ENCODE measurements around the gene OR51B4. TPM values are rescaled to one million over a fixed set of nuclear protein-coding genes. Genes with fewer than 3 reads are reported as not detected.

OR51B4 gene
- total RNA-seq, 2 donors from 2014 or later = not detected

- no peaks in the 10 kb centered on the region for H3K36me3 Mint-ChIP-seq (ENCODE audit: insufficient read depth in 2 of 2)
- no peaks in the 10 kb centered on the region for H3K27me3 Mint-ChIP-seq (ENCODE audit: low read depth)
- no peak overlapping the region for H3K27ac Mint-ChIP-seq
- H3K4me1 Mint-ChIP-seq (ENCODE audit: low read depth) = no peaks in the 10 kb centered on the region
- H3K4me3 Mint-ChIP-seq = no peak overlapping the region
- DNase-seq (no peak), ATAC-seq (replicated peaks in 1 of 2) (no peak)
- H3K9me3 Mint-ChIP-seq = no peaks in the 10 kb centered on the region
Observed at GRCh38 chr11:5288906-5289550, 12.7 kb downstream of the OR51B4 start.

GRCh38 chr11:5288108-5288905 lies 13.4 kb downstream of the OR51B4 start:
- H3K36me3 Mint-ChIP-seq (ENCODE audit: insufficient read depth in 2 of 2) = no peaks in the 10 kb centered on the region
- no peak overlapping the region for H3K27ac Mint-ChIP-seq
- no peaks in the 10 kb centered on the region for H3K27me3 Mint-ChIP-seq (ENCODE audit: low read depth)
- ATAC-seq (replicated peaks in 1 of 2) = no peak
- no peak overlapping the region for H3K4me3 Mint-ChIP-seq
- H3K4me1 Mint-ChIP-seq (ENCODE audit: low read depth) = no peaks in the 10 kb centered on the region
- DNase-seq = no peak
- H3K9me3 Mint-ChIP-seq = no peaks in the 10 kb centered on the region

GRCh38 chr11:5286901-5287300 lies 14.8 kb downstream of the OR51B4 start:
- ATAC-seq (replicated peaks in 1 of 2) (no peak), DNase-seq (no peak)
- Mint-ChIP-seq H3K36me3 (ENCODE audit: insufficient read depth in 2 of 2) (no peaks in the 10 kb centered on the region), H3K4me1 (ENCODE audit: low read depth) (no peaks in the 10 kb centered on the region), H3K27ac (no peak overlapping the region), H3K4me3 (no peak overlapping the region), H3K27me3 (ENCODE audit: low read depth) (no peaks in the 10 kb centered on the region), H3K9me3 (no peaks in the 10 kb centered on the region)

DNA sequence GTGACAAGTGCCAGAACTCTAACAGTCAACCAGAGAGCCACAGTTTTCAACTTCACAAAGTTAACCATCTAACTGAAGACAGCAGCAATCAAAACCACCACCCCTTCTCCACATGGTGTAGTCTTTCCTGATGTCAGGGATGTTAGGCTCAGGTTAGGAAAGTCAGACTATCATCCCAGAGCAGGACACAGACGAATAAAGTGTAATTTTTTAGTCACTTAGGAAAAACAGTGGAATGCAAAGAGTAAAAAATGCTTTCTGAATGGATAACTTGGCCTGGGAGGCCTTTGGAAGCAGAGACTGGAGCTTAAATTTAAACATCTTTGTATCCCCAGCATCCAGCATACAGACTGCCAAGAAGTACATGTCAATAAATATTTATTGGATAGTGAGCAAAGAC lies 15.4 kb downstream of the OR51B4 start:
- Mint-ChIP-seq H3K36me3 (ENCODE audit: insufficient read depth in 2 of 2) (no peaks in the 10 kb centered on the region), H3K9me3 (no peaks in the 10 kb centered on the region), H3K4me1 (ENCODE audit: low read depth) (no peaks in the 10 kb centered on the region), H3K4me3 (no peak overlapping the region), H3K27ac (no peak overlapping the region), H3K27me3 (ENCODE audit: low read depth) (no peaks in the 10 kb centered on the region)
- no peak for DNase-seq
- ATAC-seq (replicated peaks in 1 of 2) = no peak

DNA sequence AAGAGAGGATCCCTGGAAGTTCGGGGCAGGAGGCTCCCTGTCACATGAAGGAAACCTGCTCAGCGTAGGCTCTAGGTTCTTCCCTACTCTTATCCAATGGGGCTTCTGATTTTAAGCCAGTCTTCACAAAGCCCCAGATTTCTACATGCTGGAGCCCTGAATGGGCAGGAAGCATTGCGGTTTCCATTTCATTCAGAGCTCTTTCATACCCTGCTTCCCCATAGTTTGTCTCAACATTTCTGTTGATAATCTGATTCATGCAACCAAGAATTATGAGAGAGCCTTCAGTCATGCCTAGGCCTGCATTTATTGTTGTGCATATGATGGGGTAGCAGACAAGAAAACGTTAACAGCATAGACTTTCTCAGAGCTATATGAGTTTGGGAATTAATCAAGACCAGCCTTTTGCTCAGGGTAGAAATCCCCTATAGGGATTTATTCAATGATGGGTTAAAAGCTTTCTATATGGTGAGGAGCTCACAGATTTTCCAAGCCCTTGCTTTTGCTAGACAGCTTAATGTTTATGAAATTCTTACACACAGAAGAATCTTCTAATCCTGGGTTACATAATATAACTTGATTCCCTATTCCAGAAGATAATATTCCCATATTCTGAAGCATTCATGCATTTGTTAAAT lies 15.9 kb downstream of the OR51B4 start:
- no peak overlapping the region for H3K4me3 Mint-ChIP-seq
- no peaks in the 10 kb centered on the region for H3K27me3 Mint-ChIP-seq (ENCODE audit: low read depth)

DNA sequence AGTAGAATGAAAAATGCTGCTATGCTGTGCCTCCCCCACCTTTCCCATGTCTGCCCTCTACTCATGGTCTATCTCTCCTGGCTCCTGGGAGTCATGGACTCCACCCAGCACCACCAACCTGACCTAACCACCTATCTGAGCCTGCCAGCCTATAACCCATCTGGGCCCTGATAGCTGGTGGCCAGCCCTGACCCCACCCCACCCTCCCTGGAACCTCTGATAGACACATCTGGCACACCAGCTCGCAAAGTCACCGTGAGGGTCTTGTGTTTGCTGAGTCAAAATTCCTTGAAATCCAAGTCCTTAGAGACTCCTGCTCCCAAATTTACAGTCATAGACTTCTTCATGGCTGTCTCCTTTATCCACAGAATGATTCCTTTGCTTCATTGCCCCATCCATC lies 17.1 kb downstream of the OR51B4 start:
- ATAC-seq (replicated peaks in 1 of 2) = no peak
- Mint-ChIP-seq H3K4me1 (ENCODE audit: low read depth) (no peaks in the 10 kb centered on the region), H3K27me3 (ENCODE audit: low read depth) (no peaks in the 10 kb centered on the region), H3K4me3 (no peak overlapping the region), H3K27ac (no peak overlapping the region), H3K9me3 (no peaks in the 10 kb centered on the region), H3K36me3 (ENCODE audit: insufficient read depth in 2 of 2) (no peaks in the 10 kb centered on the region)
- DNase-seq = no peak

More for the DNA sequence above, 15.9 kb downstream of the OR51B4 start:
- DNase-seq (no peak), ATAC-seq (replicated peaks in 1 of 2) (no peak)
- no peaks in the 10 kb centered on the region for H3K36me3 Mint-ChIP-seq (ENCODE audit: insufficient read depth in 2 of 2)
- no peak overlapping the region for H3K27ac Mint-ChIP-seq
- no peaks in the 10 kb centered on the region for H3K9me3 Mint-ChIP-seq
- H3K4me1 Mint-ChIP-seq (ENCODE audit: low read depth) = no peaks in the 10 kb centered on the region

DNA sequence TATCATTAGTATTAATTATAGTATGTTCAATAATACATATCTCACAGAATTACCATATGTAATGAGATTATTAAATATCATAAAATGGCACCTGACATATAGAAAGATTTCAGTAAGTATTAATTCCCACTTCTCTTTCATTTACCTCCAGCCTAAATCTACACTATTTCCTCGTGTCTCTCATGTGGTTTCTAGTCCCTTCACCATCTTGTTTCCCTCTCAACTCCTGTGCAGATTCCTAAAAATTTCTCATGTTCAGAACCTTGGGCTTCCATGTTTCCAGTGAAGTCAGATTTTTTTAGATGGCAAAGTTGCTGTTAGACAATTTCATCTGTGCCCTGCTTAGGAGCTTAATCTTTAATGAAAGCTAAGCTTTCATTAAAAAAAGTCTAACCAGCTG lies 17.9 kb downstream of the OR51B4 start:
- Mint-ChIP-seq H3K27me3 (ENCODE audit: low read depth) (no peaks in the 10 kb centered on the region), H3K9me3 (no peaks in the 10 kb centered on the region), H3K27ac (no peak overlapping the region), H3K4me1 (ENCODE audit: low read depth) (no peaks in the 10 kb centered on the region), H3K36me3 (ENCODE audit: insufficient read depth in 2 of 2) (no peaks in the 10 kb centered on the region), H3K4me3 (no peak overlapping the region)
- DNase-seq (no peak), ATAC-seq (replicated peaks in 1 of 2) (no peak)

GRCh38 chr11:5283086-5283485 lies 18.7 kb downstream of the OR51B4 start:
- H3K4me1 Mint-ChIP-seq (ENCODE audit: low read depth) = no peaks in the 10 kb centered on the region
- no peak overlapping the region for H3K4me3 Mint-ChIP-seq
- DNase-seq (no peak), ATAC-seq (replicated peaks in 1 of 2) (no peak)
- H3K9me3 Mint-ChIP-seq = no peaks in the 10 kb centered on the region
- H3K36me3 Mint-ChIP-seq (ENCODE audit: insufficient read depth in 2 of 2) = no peaks in the 10 kb centered on the region
- H3K27ac Mint-ChIP-seq = no peak overlapping the region
- H3K27me3 Mint-ChIP-seq (ENCODE audit: low read depth) = no peaks in the 10 kb centered on the region

DNA sequence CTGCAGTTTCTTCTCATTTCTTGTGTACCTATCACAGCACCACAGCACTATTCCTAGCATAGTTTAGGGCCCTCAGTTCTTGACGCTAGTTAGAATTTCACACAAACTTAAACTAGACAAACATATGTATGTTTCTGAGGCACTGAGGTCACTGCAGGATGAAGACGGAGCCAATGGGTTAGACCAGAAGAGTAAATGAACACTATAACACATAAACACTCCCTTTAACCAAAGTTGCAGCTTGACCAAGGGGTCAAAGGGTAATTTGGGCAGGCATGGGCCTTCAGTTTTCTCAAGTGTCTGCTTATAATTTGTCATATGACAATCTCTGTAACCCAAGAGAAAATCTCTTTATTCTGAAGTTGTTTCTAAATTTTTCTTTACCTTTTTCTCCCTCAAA lies 19.1 kb downstream of the OR51B4 start:
- Mint-ChIP-seq H3K9me3 (no peaks in the 10 kb centered on the region), H3K27me3 (ENCODE audit: low read depth) (no peaks in the 10 kb centered on the region), H3K4me1 (ENCODE audit: low read depth) (no peaks in the 10 kb centered on the region), H3K27ac (no peak overlapping the region), H3K4me3 (no peak overlapping the region), H3K36me3 (ENCODE audit: insufficient read depth in 2 of 2) (no peaks in the 10 kb centered on the region)
- DNase-seq (no peak), ATAC-seq (replicated peaks in 1 of 2) (no peak)

DNA sequence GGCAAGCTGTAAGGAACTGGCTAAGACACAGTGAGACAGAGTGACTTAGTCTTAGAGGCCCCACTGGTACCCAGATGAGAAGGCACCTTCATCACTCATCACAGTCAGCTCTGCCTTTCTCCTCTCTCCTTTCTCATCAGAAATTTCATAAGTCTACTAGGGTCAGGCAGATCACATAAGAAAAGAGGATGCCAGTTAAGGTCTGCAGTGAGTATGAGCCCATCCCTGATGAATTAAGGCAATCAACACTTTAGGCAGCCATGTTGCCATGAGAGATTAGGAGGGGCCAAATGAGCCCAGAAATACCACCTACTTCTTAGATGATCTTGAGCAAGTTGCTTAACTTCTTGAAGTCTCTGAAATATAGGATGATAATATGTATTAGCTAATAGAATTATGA lies 20.1 kb downstream of the OR51B4 start:
- Mint-ChIP-seq H3K4me1 (ENCODE audit: low read depth) (no peaks in the 10 kb centered on the region), H3K36me3 (ENCODE audit: insufficient read depth in 2 of 2) (no peaks in the 10 kb centered on the region), H3K9me3 (no peaks in the 10 kb centered on the region), H3K27ac (no peak overlapping the region), H3K4me3 (no peak overlapping the region), H3K27me3 (ENCODE audit: low read depth) (no peaks in the 10 kb centered on the region)
- no peak for DNase-seq
- peak in 1 of 2 donors; percentile 64 for ATAC-seq (replicated peaks in 1 of 2)

DNA sequence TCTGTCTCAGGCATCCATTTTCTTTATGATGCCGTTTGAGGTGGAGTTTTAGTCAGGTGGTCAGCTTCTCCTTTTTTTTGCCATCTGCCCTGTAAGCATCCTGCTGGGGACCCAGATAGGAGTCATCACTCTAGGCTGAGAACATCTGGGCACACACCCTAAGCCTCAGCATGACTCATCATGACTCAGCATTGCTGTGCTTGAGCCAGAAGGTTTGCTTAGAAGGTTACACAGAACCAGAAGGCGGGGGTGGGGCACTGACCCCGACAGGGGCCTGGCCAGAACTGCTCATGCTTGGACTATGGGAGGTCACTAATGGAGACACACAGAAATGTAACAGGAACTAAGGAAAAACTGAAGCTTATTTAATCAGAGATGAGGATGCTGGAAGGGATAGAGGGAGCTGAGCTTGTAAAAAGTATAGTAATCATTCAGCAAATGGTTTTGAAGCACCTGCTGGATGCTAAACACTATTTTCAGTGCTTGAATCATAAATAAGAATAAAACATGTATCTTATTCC lies 21.1 kb downstream of the OR51B4 start:
- DNase-seq (peak; percentile 21 to 32), ATAC-seq (replicated peaks in 1 of 2) (peak; percentile 71 to 92)
- Mint-ChIP-seq H3K27me3 (ENCODE audit: low read depth) (no peaks in the 10 kb centered on the region), H3K27ac (peak overlapping the region; percentile 23), H3K4me3 (no peak overlapping the region), H3K36me3 (ENCODE audit: insufficient read depth in 2 of 2) (no peaks in the 10 kb centered on the region), H3K9me3 (no peaks in the 10 kb centered on the region), H3K4me1 (ENCODE audit: low read depth) (no peaks in the 10 kb centered on the region)

DNA sequence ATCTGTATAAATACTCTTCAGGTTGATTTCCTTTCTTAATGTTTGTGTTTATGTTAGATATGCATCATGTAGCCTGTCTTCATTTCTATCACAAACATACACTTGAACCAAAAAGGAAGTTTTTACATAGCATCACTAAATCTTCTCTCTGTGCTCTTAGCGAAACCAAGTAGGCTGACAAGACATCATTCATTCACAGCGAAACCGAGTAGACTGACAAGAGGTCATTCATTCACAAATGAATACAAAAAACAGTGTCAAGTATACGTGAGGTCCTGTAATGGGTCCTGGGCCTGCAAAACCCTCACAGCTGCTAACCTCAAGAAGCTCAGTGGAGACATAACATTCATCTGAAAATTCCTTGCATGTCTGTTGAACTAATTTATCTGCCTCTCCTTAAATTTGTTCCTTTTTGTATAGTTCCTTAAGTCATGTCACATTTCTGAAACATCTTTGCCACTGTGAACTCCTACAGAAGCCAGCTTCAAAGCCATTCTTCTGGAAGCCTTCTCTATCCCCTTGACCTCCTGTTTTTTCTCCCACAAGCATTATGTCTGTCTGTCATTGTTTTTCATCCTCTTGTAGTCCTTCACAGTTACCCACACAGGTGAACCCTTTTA lies 22.2 kb downstream of the OR51B4 start:
- Mint-ChIP-seq H3K27ac (no peak overlapping the region), H3K36me3 (ENCODE audit: insufficient read depth in 2 of 2) (no peaks in the 10 kb centered on the region), H3K4me1 (ENCODE audit: low read depth) (no peaks in the 10 kb centered on the region), H3K9me3 (no peaks in the 10 kb centered on the region), H3K27me3 (ENCODE audit: low read depth) (no peaks in the 10 kb centered on the region), H3K4me3 (no peak overlapping the region)
- DNase-seq (no peak), ATAC-seq (replicated peaks in 1 of 2) (no peak)

DNA sequence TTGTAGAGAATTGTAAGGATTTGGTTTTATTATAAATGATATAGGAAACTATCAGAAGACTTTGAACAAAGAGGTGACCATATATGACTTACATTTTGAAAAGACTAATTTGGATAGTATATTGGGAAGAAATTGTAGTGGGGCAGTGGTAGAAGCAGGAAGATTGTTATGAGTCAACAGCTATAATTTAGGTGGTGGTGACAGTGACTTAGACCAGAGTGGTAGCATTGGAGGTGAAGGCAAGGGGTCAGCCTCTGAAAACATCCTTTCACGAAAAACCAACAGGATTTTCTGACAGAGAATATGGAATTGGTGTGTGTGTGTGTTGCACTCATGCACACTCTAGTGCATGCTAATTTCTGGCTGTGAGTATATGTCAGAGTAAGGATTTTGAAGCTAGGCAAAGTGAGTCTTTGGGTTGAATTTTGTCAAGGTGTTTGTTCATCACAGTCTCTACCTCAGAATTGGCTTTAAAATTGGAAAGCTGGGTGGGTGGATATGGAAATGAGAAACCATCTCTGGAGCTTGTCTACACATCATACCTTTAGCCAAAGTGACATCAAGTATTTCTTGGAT lies 23.9 kb downstream of the OR51B4 start:
- ATAC-seq (replicated peaks in 1 of 2) = no peak
- no peak overlapping the region for H3K27ac Mint-ChIP-seq
- H3K36me3 Mint-ChIP-seq (ENCODE audit: insufficient read depth in 2 of 2) = no peaks in the 10 kb centered on the region
- no peaks in the 10 kb centered on the region for H3K9me3 Mint-ChIP-seq
- H3K27me3 Mint-ChIP-seq (ENCODE audit: low read depth) = no peaks in the 10 kb centered on the region
- H3K4me1 Mint-ChIP-seq (ENCODE audit: low read depth) = no peaks in the 10 kb centered on the region
- H3K4me3 Mint-ChIP-seq = no peak overlapping the region
- DNase-seq = no peak
